ENCODE results near the gene SLC16A12. TPM values are rescaled to one million over a fixed set of nuclear protein-coding genes. Genes with fewer than 3 reads are reported as not detected.

The SLC16A12 gene
- 10 to 100 TPM in 1 of 2 donors, 1 to 10 TPM in 1; 1.5 to 10.7 TPM for total RNA-seq
- under 1 TPM; 0.03 to 0.38 TPM for polyA plus RNA-seq

GRCh38 chr10:89535171-89536012 lies at the start of gene SLC16A12:
SLC16A12 (minus strand) TSS chr10:89535594; CDS start chr10:89462578, 73,016 bp downstream.
- Histone ChIP-seq H3K27ac (ENCODE audit: low read depth in 1 of 2, low read length in 2 of 2) (no peak within 1 kb of the TSS), H3K36me3 (ENCODE audit: control insufficient read depth in 4 of 4, insufficient read depth in 3 of 4, low read depth in 1 of 4, low read length in 3 of 4) (no peaks in the 10 kb centered on the region), H3K4me3 (ENCODE audit: low read depth in 1 of 3, low read length in 3 of 3) (peak within 1 kb of the TSS; percentile 45 to 60 (median 46)), H3K27me3 (ENCODE audit: control insufficient read depth in 4 of 4, insufficient read depth in 4 of 4, low read length in 3 of 4) (no peaks in the 10 kb centered on the region), H3K9me3 (ENCODE audit: control insufficient read depth in 4 of 4, low read length in 3 of 4) (no peaks in the 10 kb centered on the region), H3K9ac (ENCODE audit: low read depth in 1 of 2, low read length in 2 of 2) (no peak within 1 kb of the TSS), H3K4me1 (ENCODE audit: control insufficient read depth in 4 of 4, insufficient read depth in 4 of 4, low read length in 3 of 4) (peaks cover 6 to 11% (median 10%) of the 10 kb centered on the region in 4 donors)
- WGBS: 3% methylated on average over 87 of the region's 87 CpGs
- TF ChIP-seq REST (IDR thresholded peaks at IDR 0.05) (no peak), ATF3 (IDR thresholded peaks at IDR 0.05) (no peak), SP1 (IDR thresholded peaks at IDR 0.05) (no peak)
- DNase-seq (ENCODE audit: low spot score): peak; percentile 43

GRCh38 chr10:89582022-89582421 lies 46.6 kb upstream of the SLC16A12 start:
- Histone ChIP-seq H3K4me1 (ENCODE audit: control insufficient read depth in 4 of 4, insufficient read depth in 4 of 4, low read length in 3 of 4) (no peaks in the 10 kb centered on the region), H3K27me3 (ENCODE audit: control insufficient read depth in 4 of 4, insufficient read depth in 4 of 4, low read length in 3 of 4) (no peaks in the 10 kb centered on the region), H3K9ac (ENCODE audit: low read depth in 1 of 2, low read length in 2 of 2) (no peak overlapping the region), H3K36me3 (ENCODE audit: control insufficient read depth in 4 of 4, insufficient read depth in 3 of 4, low read depth in 1 of 4, low read length in 3 of 4) (peaks cover 2 to 12% (median 7%) of the 10 kb centered on the region in 4 donors), H3K27ac (ENCODE audit: low read depth in 1 of 2, low read length in 2 of 2) (no peak overlapping the region), H3K4me3 (ENCODE audit: low read depth in 1 of 3, low read length in 3 of 3) (no peak overlapping the region), H3K9me3 (ENCODE audit: control insufficient read depth in 4 of 4, low read length in 3 of 4) (no peaks in the 10 kb centered on the region)
- TF ChIP-seq ZBTB33 (IDR thresholded peaks at IDR 0.05): no peak
- no peak for TF ChIP-seq HNF4A (conservative IDR thresholded peaks at IDR 0.05)
- no peak for TF ChIP-seq HNF4G (IDR thresholded peaks at IDR 0.05)
- no peak for TF ChIP-seq MAX (IDR thresholded peaks at IDR 0.05)
- TF ChIP-seq JUND (IDR thresholded peaks at IDR 0.05): no peak
- no peak for TF ChIP-seq RAD21 (IDR thresholded peaks at IDR 0.05)
- no peak for TF ChIP-seq FOXA2 (IDR thresholded peaks at IDR 0.05)
- no peak for TF ChIP-seq EGR1 (IDR thresholded peaks at IDR 0.05; ENCODE audit: low read depth in 2 of 2)
- no peak for DNase-seq (ENCODE audit: low spot score)
- WGBS: 87% methylated on average over 1 of the region's 1 CpG

Measured in liver (tissue), 9 donors.